Trophoblast cell (in vitro differentiated cells and primary cell): ENCODE results near the gene TMEM17.
A peak's percentile ranks its signal among the peaks of the same experiment; 100 is the strongest.

Experiments used
- DNase-seq, 2 donors: peaks; one replicate each; pipeline ENCODE4 v3.0.0-alpha.2; 2016
- H2AFZ ChIP-seq: 2 replicates; pipeline ENCODE4 v1.6.1; 2013; ENCODE audit warnings: low read length, moderate library complexity, mild to moderate bottlenecking; ENCODE audit not compliant: insufficient read depth, poor library complexity
- H2AK5ac ChIP-seq: 2 replicates; pipeline ENCODE4 v1.6.1; 2013; ENCODE audit warnings: mild to moderate bottlenecking, low read length
- H2BK120ac ChIP-seq: 2 replicates; pipeline ENCODE4 v1.6.1; 2013; ENCODE audit warnings: low read length, mild to moderate bottlenecking, moderate library complexity; ENCODE audit not compliant: insufficient read depth, poor library complexity
- H2BK12ac ChIP-seq: 2 replicates; pipeline ENCODE4 v1.6.1; 2013; ENCODE audit warnings: mild to moderate bottlenecking, low read length, moderate library complexity
- H2BK5ac ChIP-seq: 2 replicates; pipeline ENCODE4 v1.6.1; 2013; ENCODE audit warnings: low read length, low read depth, moderate library complexity, mild to moderate bottlenecking; ENCODE audit not compliant: poor library complexity
- H3K14ac ChIP-seq: 2 replicates; pipeline ENCODE4 v1.6.1; 2013; ENCODE audit warnings: mild to moderate bottlenecking, low read length
- H3K18ac ChIP-seq: 2 replicates; pipeline ENCODE4 v1.6.1; 2013; ENCODE audit warnings: mild to moderate bottlenecking, low read length
- H3K23ac ChIP-seq: 2 replicates; pipeline ENCODE4 v1.6.1; 2013; ENCODE audit warnings: low read length
- H3K27ac ChIP-seq: 2 replicates; pipeline ENCODE4 v1.5.1; 2013; ENCODE audit warnings: low read depth, mild to moderate bottlenecking, inconsistent platforms, low read length, moderate library complexity
- H3K27me3 ChIP-seq: 2 replicates; pipeline ENCODE4 v1.6.1; 2013; ENCODE audit warnings: inconsistent platforms, mild to moderate bottlenecking, low read length, moderate library complexity; ENCODE audit not compliant: insufficient read depth
- H3K36me3 ChIP-seq, 2 experiments: 1 replicate in 1 of 2; 2 replicates in 1 of 2; pipeline ENCODE4 v1.6.1; 2013; ENCODE audit warnings: low read length in 2 of 2, mild to moderate bottlenecking in 2 of 2, moderate library complexity in 1 of 2; ENCODE audit not compliant: insufficient read depth in 2 of 2, control insufficient read depth in 1 of 2
- H3K4ac ChIP-seq: 2 replicates; pipeline ENCODE4 v1.6.1; 2013; ENCODE audit warnings: low read depth, mild to moderate bottlenecking, low read length, moderate library complexity
- H3K4me1 ChIP-seq, 2 experiments: 1 replicate in 1 of 2; 2 replicates in 1 of 2; pipeline ENCODE4 v1.6.1; 2013; ENCODE audit warnings: low read length in 2 of 2, mild to moderate bottlenecking in 2 of 2, moderate library complexity in 1 of 2; ENCODE audit not compliant: insufficient read depth in 2 of 2, control insufficient read depth in 1 of 2
- H3K4me2 ChIP-seq: 2 replicates; pipeline ENCODE4 v1.6.1; 2013; ENCODE audit warnings: inconsistent platforms, mild to moderate bottlenecking, low read length, moderate library complexity
- H3K4me3 ChIP-seq: 2 replicates; pipeline ENCODE4 v1.5.1; 2013; ENCODE audit warnings: mild to moderate bottlenecking, low read depth, low read length, inconsistent platforms
- H3K79me1 ChIP-seq: one replicate; pipeline ENCODE4 v1.6.1; 2013; ENCODE audit warnings: low read length
- H3K79me2 ChIP-seq: 2 replicates; pipeline ENCODE4 v1.6.1; 2013; ENCODE audit warnings: low read length, mild to moderate bottlenecking; ENCODE audit not compliant: control insufficient read depth, insufficient read depth, poor library complexity
- H3K9ac ChIP-seq: 2 replicates; pipeline ENCODE4 v1.6.1; 2013; ENCODE audit warnings: mild to moderate bottlenecking, low read length
- H3K9me3 ChIP-seq: 2 replicates; pipeline ENCODE4 v1.6.1; 2013; ENCODE audit warnings: low read depth, mild to moderate bottlenecking, control low read depth, inconsistent platforms, low read length; ENCODE audit not compliant: insufficient read depth
- H4K12ac ChIP-seq: 2 replicates; pipeline ENCODE4 v1.6.1; 2013; ENCODE audit warnings: low read depth, mild to moderate bottlenecking, low read length, moderate library complexity
- H4K8ac ChIP-seq: 2 replicates; pipeline ENCODE4 v1.6.1; 2013; ENCODE audit warnings: low read depth, mild to moderate bottlenecking, low read length, moderate library complexity
- H4K91ac ChIP-seq: one replicate; pipeline ENCODE4 v1.6.1; 2013; ENCODE audit warnings: low read depth, mild to moderate bottlenecking, low read length, moderate library complexity
- WGBS: extraction: QIAGEN DNeasy Blood & Tissue Kit; methylation state at CpG from one replicate; pipeline ENCODE4 v1.1.7; 2013; ENCODE audit warnings: missing lambda C conversion rate; ENCODE audit not compliant: insufficient read length, insufficient coverage; ENCODE audit errors: extremely low coverage; 5-methylcytosine and 5-hydroxymethylcytosine counted together

The TMEM17 gene

DNA sequence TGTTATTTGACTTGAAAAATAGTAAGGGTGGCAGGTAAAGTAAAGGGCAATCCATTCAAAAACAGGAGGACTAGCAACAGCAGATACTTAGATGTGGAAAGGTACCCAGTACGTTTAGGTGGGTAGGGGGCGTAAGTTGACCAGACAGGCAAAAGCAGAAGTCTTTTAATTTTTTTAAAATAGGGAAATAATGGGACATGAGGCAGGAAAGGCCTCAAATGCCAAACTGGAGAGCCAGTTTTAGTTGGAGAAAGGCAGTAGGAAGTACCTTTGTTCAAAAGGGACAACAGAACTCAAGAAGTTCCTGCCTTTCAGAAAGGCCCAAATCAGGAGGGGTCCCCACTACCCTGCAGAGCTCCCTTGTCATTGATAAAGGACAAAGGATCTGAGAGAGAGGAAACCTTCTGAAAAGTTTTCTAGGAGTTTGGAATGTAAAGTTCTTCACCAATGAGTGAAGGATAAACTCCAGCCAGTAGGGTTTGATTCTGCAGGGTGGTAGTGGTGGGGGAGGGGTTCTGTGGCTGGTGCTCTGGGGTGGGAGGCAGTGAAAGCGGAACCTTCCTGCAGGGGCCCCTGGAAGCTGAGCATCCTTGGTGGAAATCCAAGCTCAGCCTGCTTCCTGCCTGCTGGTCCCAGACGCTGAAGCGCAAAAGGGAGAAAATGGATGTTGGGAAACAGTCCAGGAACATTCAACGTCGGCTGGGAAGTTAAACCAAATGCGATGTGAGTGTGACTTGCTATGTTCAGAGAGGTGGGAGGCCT is 40.1 kb downstream of the TMEM17 start:
- no CpG with 5 or more reads among the region's 8 CpGs for WGBS
- no peak overlapping the region for H2BK120ac ChIP-seq

DNA sequence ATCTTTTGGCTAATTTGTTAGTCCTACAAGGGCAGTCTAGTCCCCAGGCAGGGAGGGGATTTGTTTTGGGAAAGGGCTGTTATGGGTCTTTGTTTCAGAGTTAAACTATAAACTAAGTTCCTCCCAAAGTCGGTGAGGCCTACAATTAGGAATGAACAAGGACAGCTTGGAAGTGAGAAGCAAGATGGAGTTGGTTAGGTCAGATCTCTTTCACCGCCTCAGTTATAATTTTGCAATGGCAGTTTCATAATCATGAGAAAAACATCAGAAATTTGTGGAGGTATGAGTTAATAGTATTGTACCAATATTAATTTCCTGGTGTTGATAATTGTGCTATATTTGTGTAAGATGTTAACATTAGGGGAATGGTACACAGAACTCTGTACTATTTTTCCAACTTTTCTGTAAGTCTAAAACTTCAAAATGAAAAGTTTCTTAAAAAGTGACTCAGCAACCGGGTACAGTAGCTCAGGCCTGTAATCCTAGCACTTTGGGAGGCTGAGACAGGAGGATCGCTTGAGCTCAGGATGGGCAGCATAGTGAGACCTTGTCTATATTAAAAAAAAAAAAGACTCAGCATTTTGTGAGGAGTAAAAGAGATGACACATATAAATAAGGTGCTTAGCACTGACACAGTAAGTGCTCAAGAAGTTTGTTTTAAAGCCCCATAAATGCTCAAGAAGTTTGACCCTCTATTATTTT is 40.8 kb downstream of the TMEM17 start:
- Histone ChIP-seq H3K4me1 (peaks cover 2 to 16% of the 10 kb centered on the region in 2 experiments), H2BK12ac (no peak overlapping the region)
- WGBS = no CpG with 5 or more reads among the region's 4 CpGs

More for the DNA sequence above, 40.1 kb downstream of the TMEM17 start:
- no peak overlapping the region for H4K12ac ChIP-seq
- H2AFZ ChIP-seq = no peak overlapping the region
- no peak overlapping the region for H3K4me3 ChIP-seq
- H4K91ac ChIP-seq = no peak overlapping the region
- H3K36me3 ChIP-seq = no peaks in the 10 kb centered on the region
- no peak overlapping the region for H4K8ac ChIP-seq
- no peak overlapping the region for H3K18ac ChIP-seq
- H3K23ac ChIP-seq = no peak overlapping the region
- H3K4me2 ChIP-seq = no peak overlapping the region
- no peak overlapping the region for H2AK5ac ChIP-seq
- no peak for DNase-seq
- no peak overlapping the region for H3K4ac ChIP-seq
- no peak overlapping the region for H2BK5ac ChIP-seq
- no peak overlapping the region for H3K27ac ChIP-seq
- no peak overlapping the region for H3K14ac ChIP-seq
- H3K4me1 ChIP-seq = peaks cover 2 to 21% of the 10 kb centered on the region in 2 experiments
- peaks cover 2% of the 10 kb centered on the region for H3K9me3 ChIP-seq
- no peaks in the 10 kb centered on the region for H3K27me3 ChIP-seq
- H3K79me2 ChIP-seq = no peaks in the 10 kb centered on the region
- H3K79me1 ChIP-seq = peaks cover 15% of the 10 kb centered on the region
- no peak overlapping the region for H2BK12ac ChIP-seq
- H3K9ac ChIP-seq = no peak overlapping the region

DNA sequence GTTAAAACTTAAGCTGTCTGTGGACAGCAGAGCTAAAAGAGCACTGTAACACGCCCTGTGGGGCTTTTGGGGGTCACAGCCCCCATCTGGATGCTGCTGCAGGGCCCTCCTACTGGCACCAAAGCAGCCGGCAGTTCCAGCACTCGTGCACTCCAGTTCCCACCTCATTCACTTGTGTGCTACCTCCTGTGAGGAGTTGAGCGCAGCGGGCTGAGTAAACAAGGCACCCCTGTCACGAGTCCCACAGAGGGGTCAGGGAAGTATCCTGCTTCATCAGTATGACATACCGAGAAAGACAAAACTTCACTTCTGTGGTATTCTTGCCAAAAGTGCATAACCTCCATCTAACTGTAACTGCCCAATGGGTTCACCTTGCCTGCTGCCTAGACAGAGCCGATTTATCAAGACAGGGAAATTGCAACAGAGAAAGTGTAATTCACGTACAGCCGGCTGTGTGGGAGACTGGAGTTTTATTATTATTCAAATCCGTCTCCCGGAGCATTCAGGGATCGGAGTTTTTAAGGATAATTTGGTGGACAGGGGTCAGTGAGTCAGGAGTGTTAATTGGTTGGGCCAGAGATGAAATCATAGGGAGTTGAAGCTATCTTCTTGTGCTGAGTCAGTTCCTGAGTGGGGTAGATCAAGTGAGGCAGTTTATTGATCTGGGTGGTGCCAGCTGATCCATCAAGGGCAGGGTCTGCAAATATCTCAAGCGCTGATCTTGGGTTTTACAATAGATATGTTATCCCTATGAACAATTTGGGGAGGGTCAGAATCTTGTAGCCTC is 41.6 kb downstream of the TMEM17 start:
- WGBS = no CpG with 5 or more reads among the region's 14 CpGs
- H2AK5ac ChIP-seq = no peak overlapping the region

More for the DNA sequence above, 40.8 kb downstream of the TMEM17 start:
- Histone ChIP-seq H3K36me3 (no peaks in the 10 kb centered on the region), H2AK5ac (no peak overlapping the region), H3K23ac (no peak overlapping the region), H3K4me3 (no peak overlapping the region), H2BK120ac (no peak overlapping the region), H4K8ac (no peak overlapping the region), H3K79me2 (no peaks in the 10 kb centered on the region), H3K4me2 (no peak overlapping the region), H3K9me3 (peaks cover 2% of the 10 kb centered on the region), H3K4ac (no peak overlapping the region), H2AFZ (no peak overlapping the region), H2BK5ac (no peak overlapping the region), H3K14ac (no peak overlapping the region), H4K12ac (no peak overlapping the region), H3K9ac (no peak overlapping the region), H3K27me3 (no peaks in the 10 kb centered on the region), H3K27ac (no peak overlapping the region), H4K91ac (no peak overlapping the region), H3K18ac (no peak overlapping the region), H3K79me1 (peaks cover 15% of the 10 kb centered on the region)
- no peak for DNase-seq

DNA sequence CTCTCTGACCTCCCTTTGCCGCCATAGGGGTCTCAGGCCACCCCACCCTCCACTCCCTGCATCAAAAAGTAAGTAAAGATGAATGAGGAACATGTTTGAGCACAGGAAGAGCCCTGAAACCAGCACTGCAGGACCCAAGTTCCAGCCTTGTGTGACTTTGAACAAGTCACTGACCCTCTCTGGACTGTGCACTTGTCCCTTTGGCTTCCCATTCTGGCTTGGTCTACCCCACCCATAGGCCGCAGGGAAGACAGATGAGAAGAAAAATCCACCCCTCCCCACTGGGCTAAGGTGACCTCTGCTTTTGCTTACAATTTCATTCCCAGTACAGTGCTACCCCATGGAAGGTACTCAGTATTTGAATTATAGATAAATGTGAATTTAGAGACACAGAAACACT is 43.8 kb downstream of the TMEM17 start:
- Histone ChIP-seq H4K12ac (no peak overlapping the region), H3K9me3 (peaks cover 3% of the 10 kb centered on the region), H4K8ac (peak overlapping the region; percentile 32), H3K4ac (no peak overlapping the region), H2BK5ac (no peak overlapping the region), H3K27ac (no peak overlapping the region), H3K4me1 (peaks cover 11 to 19% of the 10 kb centered on the region in 2 experiments), H3K79me1 (peaks cover 15% of the 10 kb centered on the region), H2BK12ac (peak overlapping the region; percentile 62), H2BK120ac (no peak overlapping the region), H3K36me3 (no peaks in the 10 kb centered on the region), H2AFZ (no peak overlapping the region), H3K27me3 (no peaks in the 10 kb centered on the region), H3K23ac (no peak overlapping the region), H3K4me2 (no peak overlapping the region), H3K9ac (no peak overlapping the region), H3K14ac (no peak overlapping the region), H3K4me3 (no peak overlapping the region), H2AK5ac (peak overlapping the region; percentile 81), H3K18ac (peak overlapping the region; percentile 11), H4K91ac (peak overlapping the region; percentile 31), H3K79me2 (peaks cover 1% of the 10 kb centered on the region)
- no peak for DNase-seq
- no CpG with 5 or more reads among the region's 2 CpGs for WGBS

More for the DNA sequence above, 41.6 kb downstream of the TMEM17 start:
- no peak overlapping the region for H4K8ac ChIP-seq
- no peak overlapping the region for H3K14ac ChIP-seq
- H2BK5ac ChIP-seq = no peak overlapping the region
- peak overlapping the region; percentile 67 for H2BK12ac ChIP-seq
- H2BK120ac ChIP-seq = peak overlapping the region; percentile 20
- H3K27me3 ChIP-seq = no peaks in the 10 kb centered on the region
- H2AFZ ChIP-seq = no peak overlapping the region
- H3K4me1 ChIP-seq = peaks cover 2 to 12% of the 10 kb centered on the region in 2 experiments
- H3K23ac ChIP-seq = no peak overlapping the region
- H3K9ac ChIP-seq = no peak overlapping the region
- no peak overlapping the region for H3K4me3 ChIP-seq
- H3K36me3 ChIP-seq = no peaks in the 10 kb centered on the region
- H3K27ac ChIP-seq = no peak overlapping the region
- peak overlapping the region; percentile 43 for H3K18ac ChIP-seq
- DNase-seq = no peak
- H4K12ac ChIP-seq = no peak overlapping the region
- H4K91ac ChIP-seq = no peak overlapping the region
- H3K79me1 ChIP-seq = peaks cover 14% of the 10 kb centered on the region
- peaks cover 2% of the 10 kb centered on the region for H3K9me3 ChIP-seq
- no peaks in the 10 kb centered on the region for H3K79me2 ChIP-seq
- H3K4ac ChIP-seq = no peak overlapping the region
- H3K4me2 ChIP-seq = no peak overlapping the region
